ENCODE results near the gene SPAG5.

GRCh38 chr17:28528327-28529012 lies 70.4 kb downstream of the SPAG5 start:
- TF ChIP-seq POLR2AphosphoS5 (IDR thresholded peaks at IDR 0.05): no peak
- TF ChIP-seq POLR2A (IDR thresholded peaks at IDR 0.05; ENCODE audit: low read depth): no peak
- TF ChIP-seq CTCF (IDR thresholded peaks at IDR 0.05): no peak
- no peak for TF ChIP-seq EP300 (IDR thresholded peaks at IDR 0.05)

All from esophagus muscularis mucosa (tissue), 4 donors.